MCF 10A (cell line): Measurements from ENCODE around the gene AP2B1. TPM values are rescaled to one million over a fixed set of nuclear protein-coding genes. Genes with fewer than 3 reads are reported as not detected.

Source experiments
- BruUV-seq: library from RNA; stranded (reverse); fragments of 400-500 nt; replicated peaks from 2 replicates; lab custom pipeline; 2021; lab: Mats Ljungman, UMichigan
- CTCF ChIA-PET: fragments of 300-600 bp; sonication (Branson Sonifier 250); formaldehyde crosslinking; extraction: SDS; loops from one replicate; lab custom pipeline; 2021; ENCODE audit warnings: antibody characterized with exemption, inconsistent platforms; lab: Yijun Ruan, JAX
- POLR2A ChIA-PET: fragments of 300-600, 350-650 bp; sonication (Branson Sonifier 250); formaldehyde crosslinking; extraction: SDS; loops from one replicate; lab custom pipeline; 2020; ENCODE audit warnings: antibody characterized with exemption, inconsistent platforms; lab: Yijun Ruan, JAX
- DNase-seq: peaks from one replicate; pipeline ENCODE4 v3.0.0-alpha.2; 2018; ENCODE audit not compliant: unreplicated experiment
- H3K27ac Mint-ChIP-seq: one replicate; pipeline ENCODE4 v1.8.0; 2022; ENCODE audit warnings: mild to moderate bottlenecking, low read depth, mixed read lengths; ENCODE audit not compliant: unreplicated experiment
- H3K27me3 Mint-ChIP-seq: one replicate; pipeline ENCODE4 v1.8.0; 2022; ENCODE audit warnings: mixed read lengths; ENCODE audit not compliant: insufficient read depth, unreplicated experiment
- H3K36me3 Mint-ChIP-seq: one replicate; pipeline ENCODE4 v1.8.0; 2022; ENCODE audit warnings: mild to moderate bottlenecking, moderate library complexity, mixed read lengths; ENCODE audit not compliant: insufficient read depth, unreplicated experiment
- H3K4me1 Mint-ChIP-seq: one replicate; pipeline ENCODE4 v1.8.0; 2022; ENCODE audit warnings: mixed read lengths; ENCODE audit not compliant: insufficient read depth, unreplicated experiment
- H3K4me3 Mint-ChIP-seq: one replicate; pipeline ENCODE4 v1.8.0; 2022; ENCODE audit warnings: mild to moderate bottlenecking, moderate library complexity, mixed read lengths; ENCODE audit not compliant: unreplicated experiment
- H3K9me3 Mint-ChIP-seq: one replicate; pipeline ENCODE4 v1.8.0; 2022; ENCODE audit warnings: mixed read lengths; ENCODE audit not compliant: unreplicated experiment
- intact Hi-C: fragments of 100-400 bp; cut with micrococcal nuclease; formaldehyde crosslinking; loops from 2 replicates; pipeline ENCODE4 v1.14.1; 2022
- total RNA-seq: library from RNA; stranded (reverse); gene quantifications from 2 replicates; pipeline ENCODE4 v1.2.3, GENCODE V29; 2022
- TF ChIP-seq, protein P1 (sequence below): fragments of 200-600 bp; IDR thresholded peaks from one replicate; pipeline ENCODE4 v1.8.0; 2022; ENCODE audit warnings: antibody characterized with exemption, mild to moderate bottlenecking; ENCODE audit not compliant: unreplicated experiment

AP2B1 gene
- total RNA-seq, 1 experiment from 2014 or later, result 227 TPM

DNA sequence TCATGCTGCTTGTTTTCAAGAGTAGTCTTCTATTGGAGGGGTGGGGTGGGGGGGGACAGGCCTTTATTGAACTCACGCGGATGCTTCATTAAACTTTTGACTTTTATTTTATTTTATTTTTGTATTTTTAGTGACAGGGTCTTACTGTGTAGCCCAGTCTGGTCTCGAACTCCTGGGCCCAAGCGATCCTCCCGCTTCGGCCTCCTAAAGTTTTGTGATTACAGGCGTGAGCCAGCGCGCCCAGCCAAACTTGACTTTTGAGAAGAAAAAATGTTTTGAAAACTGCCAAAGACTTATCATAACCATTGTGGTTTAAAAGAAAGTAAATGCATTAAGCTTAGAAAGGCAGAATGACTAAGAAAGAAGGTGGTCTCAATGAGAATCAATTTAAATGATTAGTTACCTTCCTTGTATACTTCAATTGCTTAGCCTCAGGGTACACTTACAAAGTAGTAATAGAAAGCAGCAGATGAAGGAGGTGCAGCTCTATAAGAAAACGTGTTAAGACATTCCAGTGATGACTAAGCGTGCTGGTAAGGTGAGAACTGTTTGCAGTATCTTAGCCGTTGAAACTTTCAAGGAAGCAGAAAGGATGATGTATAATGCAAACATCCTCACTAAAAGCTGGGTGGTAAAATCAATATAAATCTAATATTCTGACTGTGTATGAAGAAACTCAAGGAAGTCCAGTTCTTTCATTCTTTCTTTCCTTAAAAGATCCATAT, 1.2 kb downstream of the AP2B1 start:
- peak; percentile 89 for DNase-seq
- TF ChIP-seq, protein P1, sequence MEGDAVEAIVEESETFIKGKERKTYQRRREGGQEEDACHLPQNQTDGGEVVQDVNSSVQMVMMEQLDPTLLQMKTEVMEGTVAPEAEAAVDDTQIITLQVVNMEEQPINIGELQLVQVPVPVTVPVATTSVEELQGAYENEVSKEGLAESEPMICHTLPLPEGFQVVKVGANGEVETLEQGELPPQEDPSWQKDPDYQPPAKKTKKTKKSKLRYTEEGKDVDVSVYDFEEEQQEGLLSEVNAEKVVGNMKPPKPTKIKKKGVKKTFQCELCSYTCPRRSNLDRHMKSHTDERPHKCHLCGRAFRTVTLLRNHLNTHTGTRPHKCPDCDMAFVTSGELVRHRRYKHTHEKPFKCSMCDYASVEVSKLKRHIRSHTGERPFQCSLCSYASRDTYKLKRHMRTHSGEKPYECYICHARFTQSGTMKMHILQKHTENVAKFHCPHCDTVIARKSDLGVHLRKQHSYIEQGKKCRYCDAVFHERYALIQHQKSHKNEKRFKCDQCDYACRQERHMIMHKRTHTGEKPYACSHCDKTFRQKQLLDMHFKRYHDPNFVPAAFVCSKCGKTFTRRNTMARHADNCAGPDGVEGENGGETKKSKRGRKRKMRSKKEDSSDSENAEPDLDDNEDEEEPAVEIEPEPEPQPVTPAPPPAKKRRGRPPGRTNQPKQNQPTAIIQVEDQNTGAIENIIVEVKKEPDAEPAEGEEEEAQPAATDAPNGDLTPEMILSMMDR, result no peak
- H3K27ac Mint-ChIP-seq, result peak overlapping the region; percentile 99
- ChIA-PET CTCF (interaction anchor here (0.6 to 4.4 kb wide), 9 partner anchors 10 to 216 kb away, joined by 3 to 27 read pairs (median 3); partner anchors contain the start of gene PEX12), POLR2A (interaction anchor here (0.6 to 7.2 kb wide), 30 partner anchors 9 to 635 kb away, joined by 3 to 327 read pairs (median 4); partner anchors contain the start of genes PEX12, RFFL, SLFN12 and SLFN5)
- intact Hi-C loops, result no loop called here
- H3K27me3 Mint-ChIP-seq, result no peaks in the 10 kb centered on the region
- H3K4me1 Mint-ChIP-seq, result peaks cover 18% of the 10 kb centered on the region
- no TSS peak for BruUV-seq
- H3K4me3 Mint-ChIP-seq, result peak overlapping the region; percentile 97
- peaks cover 9% of the 10 kb centered on the region for H3K36me3 Mint-ChIP-seq
- H3K9me3 Mint-ChIP-seq, result no peaks in the 10 kb centered on the region

DNA sequence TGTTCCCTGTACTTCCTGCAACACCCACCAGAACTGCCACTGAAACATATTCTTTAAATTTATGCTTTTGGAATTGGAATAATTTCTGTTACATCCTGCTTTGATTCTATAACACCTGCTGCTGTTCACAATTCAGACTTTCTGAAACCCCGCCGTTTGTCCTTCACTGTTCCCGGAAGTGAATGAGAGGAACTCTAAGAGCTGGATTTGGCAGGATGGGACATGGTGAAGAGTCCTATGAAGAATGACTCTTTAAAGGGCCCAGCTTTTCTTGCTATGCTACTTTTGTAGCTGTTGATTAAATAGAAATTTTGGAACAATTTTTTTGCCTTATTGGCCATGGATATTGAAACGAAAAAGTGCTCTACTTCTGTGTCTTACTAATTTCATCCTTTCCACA, 8.9 kb downstream of the AP2B1 start:
- Mint-ChIP-seq H3K4me1 (peaks cover 6% of the 10 kb centered on the region), H3K36me3 (peaks cover 63% of the 10 kb centered on the region), H3K27ac (peak overlapping the region; percentile 19), H3K27me3 (no peaks in the 10 kb centered on the region), H3K4me3 (no peak overlapping the region), H3K9me3 (no peaks in the 10 kb centered on the region)
- BruUV-seq, result no TSS peak
- ChIA-PET POLR2A (no interaction called here), CTCF (no interaction called here)
- intact Hi-C loops, result no loop called here
- TF ChIP-seq, protein P1, result no peak
- DNase-seq, result no peak

DNA sequence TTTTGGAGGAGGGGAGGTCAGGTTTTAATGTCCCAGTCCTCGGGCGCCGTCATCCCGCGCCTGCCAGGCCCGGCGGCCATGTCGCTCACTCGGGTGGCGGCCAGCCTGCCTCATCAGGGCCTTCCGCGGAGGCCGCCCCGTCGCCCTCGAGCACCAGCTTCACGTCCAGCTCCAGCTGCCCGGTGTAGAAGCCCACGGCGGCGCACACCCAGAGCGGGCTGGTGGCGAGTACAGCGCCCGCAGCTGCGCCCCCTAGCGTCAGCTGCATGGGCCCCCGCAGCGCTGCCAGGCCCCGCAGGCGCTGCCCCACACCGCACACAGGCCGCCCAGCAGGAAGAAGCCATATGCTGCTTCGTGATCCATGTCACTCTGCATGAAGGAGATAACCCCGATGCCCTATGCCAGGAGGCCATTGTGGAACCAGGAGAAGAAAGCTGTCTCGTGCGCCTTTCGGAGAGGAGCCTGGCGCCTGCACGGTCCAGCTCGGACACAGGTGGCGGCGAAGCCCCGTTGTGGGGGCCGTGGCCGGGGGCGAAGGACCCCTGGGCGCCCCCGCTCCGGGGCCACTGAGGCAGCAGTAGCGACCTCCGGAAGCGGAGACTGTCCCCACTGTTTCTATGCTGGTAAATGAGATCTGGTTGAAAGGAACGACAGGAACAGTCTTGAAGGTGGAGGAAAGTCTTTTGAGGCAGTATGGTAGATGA, 9.6 kb downstream of the AP2B1 start:
- H3K4me1 Mint-ChIP-seq, result peaks cover 6% of the 10 kb centered on the region
- no peak for DNase-seq
- ChIA-PET CTCF (interaction anchor here (0.8 to 1.6 kb wide), 2 partner anchors 11 to 22 kb away, joined by 3 to 5 read pairs; no protein-coding TSS in a partner anchor), POLR2A (interaction anchor here (0.6 to 1.0 kb wide), 3 partner anchors 8 to 125 kb away, joined by 3 to 5 read pairs (median 3); partner anchors contain the start of gene PEX12)
- no TSS peak for BruUV-seq
- TF ChIP-seq, protein P1, result no peak
- no peak overlapping the region for H3K4me3 Mint-ChIP-seq
- H3K9me3 Mint-ChIP-seq, result no peaks in the 10 kb centered on the region
- no peak overlapping the region for H3K27ac Mint-ChIP-seq
- H3K36me3 Mint-ChIP-seq, result peaks cover 65% of the 10 kb centered on the region
- no peaks in the 10 kb centered on the region for H3K27me3 Mint-ChIP-seq
- intact Hi-C loops, result no loop called here

DNA sequence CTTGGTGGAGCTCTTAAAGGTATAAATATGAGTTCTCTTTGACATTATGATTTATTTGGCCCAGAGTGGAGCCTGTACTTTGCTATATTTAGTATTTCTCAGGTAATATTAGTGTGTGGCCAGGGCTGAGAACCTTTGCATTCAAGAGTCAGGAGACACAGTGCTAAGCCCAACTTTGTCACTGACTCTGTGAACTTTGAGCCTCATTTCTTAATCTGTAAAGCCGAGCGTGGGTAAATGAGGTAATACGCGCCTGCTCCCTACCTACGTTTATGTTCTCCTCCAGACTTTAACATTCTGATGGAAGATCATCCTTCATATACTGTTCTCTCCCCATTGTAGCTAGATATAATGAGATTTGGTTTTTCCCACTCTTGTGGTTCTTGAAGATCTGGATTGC, 10.5 kb downstream of the AP2B1 start:
- ChIA-PET POLR2A (interaction anchor here (0.6 to 1.0 kb wide), 4 partner anchors 9 to 543 kb away, joined by 3 to 5 read pairs (median 3); partner anchors contain the start of gene PEX12), CTCF (interaction anchor here (1.6 kb wide), 1 partner anchor 10 kb away, joined by 5 read pairs; no protein-coding TSS in a partner anchor)
- Mint-ChIP-seq H3K27ac (peak overlapping the region; percentile 61), H3K27me3 (no peaks in the 10 kb centered on the region), H3K36me3 (peaks cover 72% of the 10 kb centered on the region), H3K9me3 (no peaks in the 10 kb centered on the region), H3K4me1 (peaks cover 6% of the 10 kb centered on the region), H3K4me3 (no peak overlapping the region)
- no TSS peak for BruUV-seq
- no peak for DNase-seq
- intact Hi-C loops, result no loop called here
- TF ChIP-seq, protein P1, result no peak
